Thymus (tissue), 11 donors: Measurements from ENCODE around the gene GSE1. TPM values are rescaled to one million over a fixed set of nuclear protein-coding genes. Genes with fewer than 3 reads are reported as not detected.

ENCODE experiments used
- DNase-seq, 9 donors: peaks; one replicate each; pipeline ENCODE4 v3.0.0-alpha.2; 2013; ENCODE audit warnings: low spot score in 9 of 9, low read depth in 6 of 9, missing footprints in 1 of 9
- H3K27ac ChIP-seq, 2 donors: one replicate each; pipeline ENCODE4 v1.5.1; 2013; ENCODE audit warnings: control low read depth in 1 of 2, low read depth in 1 of 2, low read length in 1 of 2, mild to moderate bottlenecking in 1 of 2, moderate library complexity in 1 of 2
- H3K27me3 ChIP-seq, 2 donors: one replicate each; pipeline ENCODE4 v1.5.1; 2013; ENCODE audit warnings: low read length in 1 of 2; ENCODE audit not compliant: control insufficient read depth in 2 of 2, insufficient read depth in 1 of 2
- H3K36me3 ChIP-seq, 2 donors: one replicate each; pipeline ENCODE4 v1.5.1; 2013; ENCODE audit warnings: low read length in 1 of 2, mild to moderate bottlenecking in 1 of 2, moderate library complexity in 1 of 2; ENCODE audit not compliant: control insufficient read depth in 2 of 2, insufficient read depth in 2 of 2
- H3K4me1 ChIP-seq, 2 donors: one replicate each; pipeline ENCODE4 v1.5.1; 2013; ENCODE audit warnings: low read length in 2 of 2; ENCODE audit not compliant: control insufficient read depth in 2 of 2, insufficient read depth in 2 of 2
- H3K4me3 ChIP-seq, 2 donors: one replicate each; pipeline ENCODE4 v1.5.1; 2013; ENCODE audit warnings: low read length in 2 of 2, control low read depth in 1 of 2, mild to moderate bottlenecking in 1 of 2
- H3K9me3 ChIP-seq, 2 donors: one replicate each; pipeline ENCODE4 v1.5.1; 2013; ENCODE audit warnings: low read length in 1 of 2, mild to moderate bottlenecking in 1 of 2; ENCODE audit not compliant: control insufficient read depth in 2 of 2, insufficient read depth in 1 of 2
- WGBS: extraction: QIAGEN DNeasy Blood & Tissue Kit; methylation state at CpG from one replicate; pipeline ENCODE4 v1.1.7; 2013; 5-methylcytosine and 5-hydroxymethylcytosine counted together
- polyA plus RNA-seq: library from polyadenylated mRNA; stranded (reverse); fragments of 200-250 nt; gene quantifications from one replicate; pipeline ENCODE4 v1.2.3, GENCODE V29; 2013
- total RNA-seq: library from RNA; stranded (reverse); fragments of 120-200 nt; gene quantifications from one replicate; pipeline ENCODE4 v1.2.4, GENCODE V29; 2013
- donor health status: healthy.

GSE1 gene
- total and polyA plus RNA-seq, 2 donors: 29.9 to 32.4 TPM

DNA sequence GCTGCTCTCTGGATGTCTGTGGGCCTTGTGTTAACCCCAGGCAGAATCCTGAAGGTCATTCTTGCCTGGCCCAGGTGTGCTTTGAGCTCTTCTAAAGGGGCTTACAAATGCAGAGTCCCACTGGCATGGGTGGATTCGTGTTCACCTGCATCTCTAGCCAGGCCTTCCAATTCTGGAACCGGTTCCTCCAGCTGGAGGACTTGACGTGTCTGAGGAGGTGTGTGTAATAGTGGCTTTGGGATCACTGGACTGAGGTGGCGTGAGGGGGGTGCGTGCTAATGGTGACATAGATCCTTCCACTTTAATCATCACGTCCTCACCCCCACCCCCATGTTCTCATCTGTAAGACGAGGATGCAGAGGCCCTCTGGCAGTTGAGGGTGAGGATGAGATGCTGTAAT is 4.8 kb downstream of the GSE1 start:
- no peak for DNase-seq
- Histone ChIP-seq H3K9me3 (peaks cover 1 to 3% of the 10 kb centered on the region in 2 donors), H3K27me3 (no peaks in the 10 kb centered on the region), H3K4me3 (no peak overlapping the region), H3K36me3 (peaks cover 46 to 62% of the 10 kb centered on the region in 2 donors), H3K4me1 (peaks cover 30 to 71% of the 10 kb centered on the region in 2 donors), H3K27ac (no peak overlapping the region)
- 93% methylated on average over 7 of the region's 7 CpGs for WGBS

DNA sequence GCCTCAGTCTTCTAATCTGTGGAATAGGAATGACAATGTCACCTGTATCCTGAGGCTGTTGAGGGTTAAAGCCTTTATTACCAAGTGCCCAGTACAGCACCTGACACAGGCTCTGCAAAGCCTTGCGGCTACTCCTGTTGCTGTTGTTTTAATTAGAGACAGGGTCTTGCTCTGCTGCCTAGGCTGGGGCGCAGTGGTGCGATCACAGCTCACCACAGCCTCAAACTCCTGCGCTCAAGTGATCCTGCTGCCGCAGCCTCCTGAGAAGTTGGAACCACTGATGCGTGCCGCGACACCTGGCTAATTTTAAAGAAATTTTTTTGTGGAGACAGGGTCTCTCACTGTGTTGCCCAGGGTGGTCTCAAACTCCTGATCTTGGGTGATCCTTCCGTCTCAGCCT is 5.4 kb downstream of the GSE1 start:
- Histone ChIP-seq H3K36me3 (peaks cover 51 to 66% of the 10 kb centered on the region in 2 donors), H3K4me1 (peaks cover 33 to 76% of the 10 kb centered on the region in 2 donors), H3K27ac (no peak overlapping the region), H3K27me3 (no peaks in the 10 kb centered on the region), H3K4me3 (no peak overlapping the region), H3K9me3 (peaks cover 1 to 3% of the 10 kb centered on the region in 2 donors)
- DNase-seq: no peak
- WGBS: 99% methylated on average over 9 of the region's 9 CpGs

DNA sequence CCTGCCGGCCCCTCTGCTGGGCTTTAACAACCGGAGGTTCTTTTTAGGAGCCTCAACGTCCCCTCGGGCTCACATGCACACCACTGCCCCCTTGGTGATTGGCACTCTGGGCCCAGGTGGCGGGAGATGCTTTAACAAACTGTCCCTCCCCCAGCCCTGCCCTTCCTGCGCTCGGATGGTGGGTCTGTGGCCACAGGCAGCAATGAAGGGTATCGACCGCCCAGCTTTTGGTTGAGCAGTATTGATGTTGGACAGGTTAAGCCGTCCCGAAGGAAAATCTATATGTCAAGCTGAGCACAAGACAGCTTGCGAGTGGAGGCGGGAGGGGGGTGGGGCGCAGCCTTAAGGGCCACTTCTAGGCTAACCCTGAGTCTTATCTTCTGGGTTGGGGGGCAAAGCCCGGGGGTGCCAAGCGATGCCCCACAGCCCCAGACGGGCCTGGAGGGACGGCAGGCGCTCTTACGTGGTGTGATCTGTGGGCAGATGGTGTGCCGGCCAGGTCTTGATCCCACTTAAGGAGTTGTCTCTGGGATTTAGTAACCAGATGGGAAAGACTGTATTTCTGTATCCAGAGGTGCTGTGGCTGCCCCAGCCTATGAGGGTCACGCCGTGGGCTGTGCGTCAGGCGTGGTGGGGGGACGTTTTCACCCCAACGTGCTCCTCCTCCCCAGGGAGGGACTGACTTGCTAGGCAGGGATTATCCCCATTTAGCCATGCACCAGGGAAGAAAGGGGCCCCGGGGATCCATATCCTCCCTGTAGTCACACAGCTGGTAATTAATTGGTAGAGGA is 6.2 kb downstream of the GSE1 start:
- Histone ChIP-seq H3K9me3 (peaks cover 1 to 3% of the 10 kb centered on the region in 2 donors), H3K27me3 (no peaks in the 10 kb centered on the region), H3K4me1 (peaks cover 33 to 81% of the 10 kb centered on the region in 2 donors), H3K36me3 (peaks cover 57 to 74% of the 10 kb centered on the region in 2 donors), H3K27ac (no peak overlapping the region), H3K4me3 (no peak overlapping the region)
- 97% methylated on average over 28 of the region's 28 CpGs for WGBS
- DNase-seq: no peak

DNA sequence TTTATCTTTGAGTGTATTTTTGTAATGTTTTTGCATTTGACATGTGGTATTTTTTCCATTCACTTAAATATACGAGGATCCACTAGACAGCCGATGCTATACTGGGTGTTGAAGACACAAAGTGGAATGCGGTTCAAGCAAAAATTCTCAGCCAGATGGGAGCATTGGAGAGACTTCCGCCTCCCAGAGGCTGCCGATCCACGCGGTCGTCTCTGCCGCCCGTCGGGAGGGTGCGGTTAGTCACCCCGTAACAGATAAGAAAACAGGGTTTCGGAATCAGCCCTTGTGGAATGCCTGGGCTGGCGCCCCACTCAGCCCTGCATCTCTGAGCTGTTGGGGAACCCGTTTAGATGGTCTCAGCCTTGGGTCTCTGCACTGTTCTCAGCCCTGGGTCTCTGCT is 7.3 kb downstream of the GSE1 start:
- DNase-seq: no peak
- WGBS: 97% methylated on average over 16 of the region's 16 CpGs
- peaks cover 30 to 81% of the 10 kb centered on the region in 2 donors for H3K4me1 ChIP-seq
- H3K9me3 ChIP-seq: peaks cover 0 to 3% of the 10 kb centered on the region in 2 donors
- no peaks in the 10 kb centered on the region for H3K27me3 ChIP-seq
- no peak overlapping the region for H3K4me3 ChIP-seq
- H3K27ac ChIP-seq: no peak overlapping the region
- peaks cover 68 to 84% of the 10 kb centered on the region in 2 donors for H3K36me3 ChIP-seq

DNA sequence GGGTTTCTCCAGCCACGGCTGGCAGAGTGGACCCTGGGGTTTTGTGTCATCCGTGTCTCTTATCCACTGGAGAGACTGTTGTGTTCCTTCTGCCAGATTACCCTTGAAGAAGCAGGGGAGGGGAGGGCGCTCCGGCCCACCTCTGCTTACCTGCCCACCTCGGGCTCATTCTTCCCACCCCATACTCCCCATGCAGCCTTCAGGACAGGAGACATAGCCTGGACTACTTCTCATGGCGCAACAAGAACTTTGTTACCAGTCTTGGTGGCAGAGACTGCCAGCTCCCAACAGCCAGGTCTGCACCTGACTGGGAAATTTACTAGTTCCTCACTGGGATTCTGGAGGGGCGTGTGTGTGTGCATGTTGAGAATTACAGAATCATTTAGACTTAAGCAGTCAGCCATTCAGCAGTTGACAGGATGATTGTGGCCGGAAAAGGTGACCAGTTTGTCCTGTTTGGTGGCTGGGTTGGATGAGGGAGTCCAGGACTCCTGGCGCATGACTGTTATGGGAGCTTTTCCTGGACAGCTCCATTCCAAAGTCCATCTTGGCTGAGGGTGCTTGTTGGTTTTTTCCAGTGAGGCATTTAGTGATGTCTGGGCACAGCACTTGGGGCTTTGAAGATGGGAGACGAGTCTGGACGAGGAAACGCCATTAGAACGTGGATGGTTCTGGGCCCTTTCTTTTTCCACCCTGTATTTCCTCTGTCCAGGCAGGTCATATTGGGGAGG is 8.7 kb downstream of the GSE1 start:
- Histone ChIP-seq H3K4me1 (peaks cover 21 to 81% of the 10 kb centered on the region in 2 donors), H3K4me3 (no peak overlapping the region), H3K36me3 (peaks cover 70 to 92% of the 10 kb centered on the region in 2 donors), H3K27ac (no peak overlapping the region), H3K27me3 (no peaks in the 10 kb centered on the region), H3K9me3 (no peaks in the 10 kb centered on the region)
- no peak for DNase-seq
- 96% methylated on average over 13 of the region's 13 CpGs for WGBS

DNA sequence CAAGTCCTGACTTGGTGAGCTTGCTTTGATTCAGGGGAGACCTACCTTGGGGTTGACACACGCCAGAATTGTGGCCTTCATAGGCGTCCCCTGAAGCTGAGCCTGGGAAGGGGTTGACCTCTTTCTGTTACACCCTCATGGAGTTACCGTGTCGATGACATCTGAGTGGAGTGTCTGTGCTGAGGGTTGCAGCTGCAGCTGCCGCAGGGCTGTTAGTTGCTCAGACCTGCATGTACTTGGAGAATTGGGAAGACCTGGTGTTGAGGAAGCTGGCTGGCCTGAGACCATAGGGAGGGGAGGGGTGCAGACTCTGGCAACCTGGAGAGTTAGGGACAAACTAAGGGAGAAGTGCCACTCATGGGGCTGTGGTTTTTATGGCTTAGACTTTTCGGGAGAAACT is 9.6 kb downstream of the GSE1 start:
- peaks cover 65 to 89% of the 10 kb centered on the region in 2 donors for H3K36me3 ChIP-seq
- 86% methylated on average over 6 of the region's 6 CpGs for WGBS
- peaks cover 13 to 78% of the 10 kb centered on the region in 2 donors for H3K4me1 ChIP-seq
- peaks cover under 1% of the 10 kb centered on the region in 2 donors for H3K9me3 ChIP-seq
- H3K27ac ChIP-seq: peak overlapping the region in 1 of 2 donors; percentile 15
- H3K27me3 ChIP-seq: no peaks in the 10 kb centered on the region
- H3K4me3 ChIP-seq: no peak overlapping the region
- DNase-seq: no peak

DNA sequence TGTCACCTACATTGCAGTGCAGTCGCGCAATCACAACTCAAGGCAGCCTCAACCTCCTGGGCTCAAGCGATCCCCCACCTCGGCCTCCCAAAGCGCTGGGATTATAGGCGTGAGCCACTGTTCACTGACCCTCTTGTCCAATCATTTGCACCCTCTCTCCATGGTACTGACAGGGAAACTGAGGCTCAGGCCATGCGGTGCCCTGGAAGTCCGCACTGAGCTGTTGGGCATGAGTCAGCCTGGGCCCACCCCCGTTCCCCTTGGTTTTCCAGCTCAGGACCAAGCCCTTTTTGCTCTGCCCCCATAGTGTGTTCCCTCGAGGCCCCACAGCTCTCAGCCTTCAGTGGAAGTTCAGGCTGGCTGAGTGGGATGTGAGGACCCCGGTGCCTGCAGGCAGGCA is 10.1 kb downstream of the GSE1 start:
- H3K4me1 ChIP-seq: peaks cover 11 to 78% of the 10 kb centered on the region in 2 donors
- DNase-seq: no peak
- H3K27me3 ChIP-seq: no peaks in the 10 kb centered on the region
- H3K9me3 ChIP-seq: peaks cover 2 to 6% of the 10 kb centered on the region in 2 donors
- 97% methylated on average over 11 of the region's 11 CpGs for WGBS
- H3K27ac ChIP-seq: no peak overlapping the region
- peaks cover 65 to 89% of the 10 kb centered on the region in 2 donors for H3K36me3 ChIP-seq
- H3K4me3 ChIP-seq: no peak overlapping the region

DNA sequence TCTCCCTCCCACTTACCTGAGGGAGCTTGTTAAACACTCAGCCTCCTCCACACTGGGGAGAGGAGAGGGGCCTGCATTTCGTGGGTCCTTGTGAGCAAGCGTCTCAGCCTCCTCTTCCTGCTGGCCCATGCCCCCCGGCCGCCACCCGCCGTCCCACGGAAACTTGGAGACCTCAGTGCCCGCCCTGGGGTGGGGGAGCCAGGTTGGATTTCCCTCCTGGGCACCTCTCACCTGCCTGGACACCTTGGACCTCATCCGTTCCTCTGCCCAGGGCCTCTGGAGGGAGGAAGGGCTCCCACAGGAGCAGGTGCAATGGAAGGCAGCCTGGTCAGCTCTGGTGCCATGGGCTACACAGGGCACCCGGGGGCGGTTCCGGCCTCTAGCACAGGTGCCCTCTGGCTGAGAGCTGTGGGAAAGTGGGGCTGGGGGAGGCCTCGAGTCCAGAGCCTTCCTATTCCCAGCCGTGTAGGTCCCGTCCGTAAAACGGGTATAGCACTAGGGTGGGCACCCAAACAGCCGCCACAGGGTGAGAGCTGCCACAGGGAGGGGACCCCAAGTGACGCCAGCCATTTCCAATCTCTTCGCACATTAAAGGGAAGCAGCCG is 11.0 kb downstream of the GSE1 start:
- no peak for DNase-seq
- H3K27ac ChIP-seq: no peak overlapping the region
- H3K9me3 ChIP-seq: peaks cover 3 to 15% of the 10 kb centered on the region in 2 donors
- no peak overlapping the region for H3K4me3 ChIP-seq
- 97% methylated on average over 21 of the region's 21 CpGs for WGBS
- H3K36me3 ChIP-seq: peaks cover 68 to 89% of the 10 kb centered on the region in 2 donors
- peaks cover 10 to 74% of the 10 kb centered on the region in 2 donors for H3K4me1 ChIP-seq
- no peaks in the 10 kb centered on the region for H3K27me3 ChIP-seq

DNA sequence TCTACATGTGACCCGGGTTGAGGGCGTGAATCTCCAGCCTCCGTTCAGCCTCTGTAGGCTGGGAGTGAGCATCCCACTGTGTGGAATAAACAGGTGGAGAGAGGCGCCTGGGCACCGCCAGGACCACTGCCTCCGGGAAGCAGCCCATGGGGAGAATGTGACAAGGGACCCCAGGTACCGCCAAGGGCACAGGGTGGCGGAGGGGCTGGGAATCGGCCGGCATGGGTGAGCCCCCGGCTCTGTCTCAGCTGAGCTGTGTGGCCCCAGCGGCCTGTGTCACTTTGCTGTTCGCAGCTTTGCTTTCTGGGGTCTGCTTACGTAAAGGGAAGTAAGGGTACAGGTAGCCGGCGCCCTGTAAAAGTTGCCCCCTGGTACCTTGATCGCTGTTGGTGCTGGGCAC is 11.5 kb downstream of the GSE1 start:
- Histone ChIP-seq H3K36me3 (peaks cover 69 to 89% of the 10 kb centered on the region in 2 donors), H3K27me3 (no peaks in the 10 kb centered on the region), H3K27ac (no peak overlapping the region), H3K4me1 (peaks cover 9 to 72% of the 10 kb centered on the region in 2 donors), H3K4me3 (no peak overlapping the region), H3K9me3 (peaks cover 5 to 20% of the 10 kb centered on the region in 2 donors)
- 98% methylated on average over 17 of the region's 17 CpGs for WGBS
- DNase-seq: no peak
